GM18499 (cell line): ENCODE results near the gene FGF8.

Experiments used
- ATAC-seq: cut with Tn5 transposase; IDR thresholded peaks from one replicate; pipeline ENCODE4 v1.9.1; 2021; ENCODE audit warnings: moderate number of reproducible peaks; ENCODE audit not compliant: insufficient read depth, unreplicated experiment

FGF8 gene

GRCh38 chr10:101744267-101744666 lies 31.6 kb downstream of the FGF8 start:
- ATAC-seq, result no peak

GRCh38 chr10:101741938-101742337 lies 34.0 kb downstream of the FGF8 start:
- ATAC-seq, result no peak

- ATAC-seq, result no peak
Observed at GRCh38 chr10:101736666-101737065, 39.2 kb downstream of the FGF8 start.

- no peak for ATAC-seq
Observed at GRCh38 chr10:101732096-101732495, 43.8 kb downstream of the FGF8 start.

GRCh38 chr10:101726115-101726387 lies 49.9 kb downstream of the FGF8 start:
- ATAC-seq, result no peak

- no peak for ATAC-seq
Observed at GRCh38 chr10:101725296-101726114, 50.4 kb downstream of the FGF8 start.

GRCh38 chr10:101724446-101724845 lies 51.5 kb downstream of the FGF8 start:
- no peak for ATAC-seq

GRCh38 chr10:101723176-101723575 lies 52.7 kb downstream of the FGF8 start:
- ATAC-seq, result no peak

- no peak for ATAC-seq
Observed at GRCh38 chr10:101721806-101722205, 54.1 kb downstream of the FGF8 start.

GRCh38 chr10:101720606-101721230 lies 55.2 kb downstream of the FGF8 start:
- ATAC-seq, result no peak
